Body of pancreas (tissue), 4 donors: ENCODE results near the gene IGF1R.

Source experiments
- POLR2A ChIP-seq, 3 donors: fragments of 450-650 bp; IDR thresholded peaks; one replicate each; pipeline ENCODE4 v1.6.1; 2016; ENCODE audit warnings: antibody characterized with exemption in 3 of 3, mild to moderate bottlenecking in 2 of 3
- TF ChIP-seq, protein P1 (sequence below), 7 experiments: fragments of 450-650 bp in 4 of 7; fragments of 200-600 bp in 3 of 7; sonication (generic) in 3 of 7; IDR thresholded peaks; one replicate each; pipeline ENCODE4 v1.5.1; 2016 to 2019; ENCODE audit warnings: antibody characterized with exemption in 7 of 7

DNA sequence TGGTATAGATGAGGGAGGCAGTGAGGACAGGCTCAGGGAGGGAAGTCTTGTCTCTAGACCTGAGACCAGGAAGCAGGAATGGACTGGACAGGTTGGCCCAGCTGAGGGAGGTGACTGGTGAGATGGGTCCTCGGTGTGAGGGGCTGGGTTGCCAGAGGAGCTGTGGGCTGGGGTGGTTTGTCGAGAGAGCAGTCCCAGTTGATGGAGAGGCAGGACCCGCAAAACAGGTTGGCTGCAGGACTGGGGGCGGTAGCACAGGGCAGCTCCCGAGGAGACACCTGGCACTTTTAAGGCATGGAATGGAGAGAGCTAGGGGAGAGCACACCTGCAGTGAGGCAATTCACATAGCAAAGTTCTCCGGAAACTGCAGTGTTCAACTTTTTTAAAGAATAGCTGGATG, 14.7 kb downstream of the IGF1R start:
- TF ChIP-seq, protein P1, sequence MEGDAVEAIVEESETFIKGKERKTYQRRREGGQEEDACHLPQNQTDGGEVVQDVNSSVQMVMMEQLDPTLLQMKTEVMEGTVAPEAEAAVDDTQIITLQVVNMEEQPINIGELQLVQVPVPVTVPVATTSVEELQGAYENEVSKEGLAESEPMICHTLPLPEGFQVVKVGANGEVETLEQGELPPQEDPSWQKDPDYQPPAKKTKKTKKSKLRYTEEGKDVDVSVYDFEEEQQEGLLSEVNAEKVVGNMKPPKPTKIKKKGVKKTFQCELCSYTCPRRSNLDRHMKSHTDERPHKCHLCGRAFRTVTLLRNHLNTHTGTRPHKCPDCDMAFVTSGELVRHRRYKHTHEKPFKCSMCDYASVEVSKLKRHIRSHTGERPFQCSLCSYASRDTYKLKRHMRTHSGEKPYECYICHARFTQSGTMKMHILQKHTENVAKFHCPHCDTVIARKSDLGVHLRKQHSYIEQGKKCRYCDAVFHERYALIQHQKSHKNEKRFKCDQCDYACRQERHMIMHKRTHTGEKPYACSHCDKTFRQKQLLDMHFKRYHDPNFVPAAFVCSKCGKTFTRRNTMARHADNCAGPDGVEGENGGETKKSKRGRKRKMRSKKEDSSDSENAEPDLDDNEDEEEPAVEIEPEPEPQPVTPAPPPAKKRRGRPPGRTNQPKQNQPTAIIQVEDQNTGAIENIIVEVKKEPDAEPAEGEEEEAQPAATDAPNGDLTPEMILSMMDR (IDR thresholded peaks at IDR 0.05): no peak
- TF ChIP-seq POLR2A (IDR thresholded peaks at IDR 0.05): no peak
